PFSK-1 (cell line): ENCODE results near the gene SFT2D3.

Source experiments
- FOXP2 ChIP-seq: optimal IDR thresholded peaks from 2 replicates; pipeline ENCODE3; 2011; ENCODE audit warnings: borderline replicate concordance, control low read depth, inconsistent platforms; ENCODE audit not compliant: insufficient read depth; ENCODE audit errors: extremely low read length, extremely low read depth
- POLR2AphosphoS5 ChIP-seq: IDR thresholded peaks from 2 replicates; pipeline ENCODE4 v1.6.1; 2012; ENCODE audit warnings: low read depth, mild to moderate bottlenecking, control low read depth, low read length, moderate library complexity
- REST ChIP-seq, 2 experiments: IDR thresholded peaks; 2 replicates each; pipeline versions ENCODE4 v1.6.1 to v1.8.0; 2011 to 2012; ENCODE audit warnings: low read depth in 2 of 2, low read length in 2 of 2, control low read depth in 1 of 2, inconsistent platforms in 1 of 2, mild to moderate bottlenecking in 1 of 2, moderate library complexity in 1 of 2; ENCODE audit not compliant: insufficient read depth in 1 of 2
- SIN3A ChIP-seq: IDR thresholded peaks from 2 replicates; pipeline ENCODE4 v1.6.1; 2012; ENCODE audit warnings: mild to moderate bottlenecking, low read length, moderate library complexity, borderline replicate concordance; ENCODE audit not compliant: insufficient read depth
- TAF1 ChIP-seq: IDR thresholded peaks from 2 replicates; pipeline ENCODE4 v1.6.1; 2012; ENCODE audit warnings: low read length, control low read depth, borderline replicate concordance; ENCODE audit not compliant: insufficient read depth

The SFT2D3 gene

GRCh38 chr2:127690696-127691095 lies 10.6 kb upstream of the SFT2D3 start:
- TF ChIP-seq POLR2AphosphoS5 (no peak), SIN3A (no peak), FOXP2 (no peak), REST (IDR thresholded peaks at IDR 0.05; ENCODE audit: insufficient read depth in 1 of 2, low read depth in 2 of 2, low read length in 2 of 2) (no peak), TAF1 (no peak)

- TF ChIP-seq REST (IDR thresholded peaks at IDR 0.05; ENCODE audit: insufficient read depth in 1 of 2, low read depth in 2 of 2, low read length in 2 of 2) (no peak), SIN3A (no peak), POLR2AphosphoS5 (no peak)
These were observed 6.3 kb upstream of the SFT2D3 start for GRCh38 chr2:127694986-127695385.

GRCh38 chr2:127695491-127696472 lies 5.5 kb upstream of the SFT2D3 start:
- TF ChIP-seq FOXP2, result no peak
- no peak for TF ChIP-seq SIN3A
- no peak for TF ChIP-seq REST (IDR thresholded peaks at IDR 0.05; ENCODE audit: insufficient read depth in 1 of 2, low read depth in 2 of 2, low read length in 2 of 2)
- TF ChIP-seq POLR2AphosphoS5, result no peak
- TF ChIP-seq TAF1, result no peak

- no peak for TF ChIP-seq SIN3A
- TF ChIP-seq FOXP2, result no peak
- TF ChIP-seq POLR2AphosphoS5, result no peak
- TF ChIP-seq REST (IDR thresholded peaks at IDR 0.05; ENCODE audit: insufficient read depth in 1 of 2, low read depth in 2 of 2, low read length in 2 of 2), result no peak
- no peak for TF ChIP-seq TAF1
These were observed 3.7 kb upstream of the SFT2D3 start for GRCh38 chr2:127697482-127698180.
